HEK293 (cell line): ENCODE measurements around the gene PSMB11.

Source experiments
- YY2 ChIP-seq: fragments of 450-650 bp; formaldehyde crosslinking; IDR thresholded peaks from 2 replicates; pipeline ENCODE4 v1.5.1; 2016; ENCODE audit warnings: missing biosample characterization, missing genetic modification characterization
- TF ChIP-seq, protein P1 (sequence below): fragments of 450-650 bp; formaldehyde crosslinking; IDR thresholded peaks from 2 replicates; pipeline ENCODE4 v1.5.1; 2016; ENCODE audit warnings: missing biosample characterization, missing genetic modification characterization
- TF ChIP-seq, protein P2 (sequence below): fragments of 450-650 bp; formaldehyde crosslinking; IDR thresholded peaks from 2 replicates; pipeline ENCODE4 v1.5.1; 2016; ENCODE audit warnings: missing biosample characterization, missing genetic modification characterization
- TF ChIP-seq, protein P3 (sequence below): fragments of 450-650 bp; formaldehyde crosslinking; IDR thresholded peaks from 2 replicates; pipeline ENCODE4 v1.5.1; 2017; ENCODE audit warnings: missing biosample characterization, missing genetic modification characterization
- TF ChIP-seq, protein P4 (sequence below): fragments of 450-650 bp; formaldehyde crosslinking; optimal IDR thresholded peaks from 2 replicates; pipeline ENCODE3; 2016; ENCODE audit warnings: missing biosample characterization, mild to moderate bottlenecking, missing genetic modification characterization
- TF ChIP-seq, protein P5 (sequence below): fragments of 450-650 bp; formaldehyde crosslinking; conservative IDR thresholded peaks from 2 replicates; pipeline ENCODE4 v1.5.1; 2016; ENCODE audit warnings: low read depth, missing biosample characterization, missing genetic modification characterization

DNA sequence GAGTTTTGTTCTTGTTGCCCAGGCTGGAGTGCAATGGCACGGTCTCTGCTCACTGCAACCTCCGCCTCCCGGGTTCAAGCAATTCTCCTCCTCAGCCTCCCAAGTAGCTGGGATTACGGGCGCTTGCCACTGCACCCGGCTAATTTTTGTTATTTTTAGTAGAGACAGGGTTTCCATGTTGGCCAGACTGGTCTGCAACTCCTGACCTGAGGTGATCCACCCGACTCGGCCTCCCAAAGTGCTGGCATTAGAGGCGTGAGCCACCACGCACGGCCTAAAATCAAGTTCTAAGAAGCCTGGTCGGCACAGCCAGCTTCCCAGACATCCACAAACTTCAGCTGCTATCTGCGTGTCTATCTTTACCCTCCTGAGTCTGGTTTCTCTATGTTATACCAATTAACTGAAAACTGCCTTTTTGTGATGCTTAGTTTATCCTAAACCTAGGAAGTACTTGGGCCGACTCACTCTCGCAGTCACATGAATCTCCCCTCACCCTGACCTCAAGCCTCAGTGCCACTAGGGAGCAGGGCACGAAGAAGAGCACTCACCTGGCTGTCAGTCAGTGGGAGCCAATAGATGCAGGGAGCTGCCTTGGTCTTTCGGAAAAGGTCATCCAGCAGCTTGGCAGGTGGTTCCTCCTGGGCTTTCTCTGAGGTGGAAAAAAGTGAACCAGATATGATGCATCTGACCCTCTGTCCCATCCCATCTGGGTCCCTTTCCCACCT is 18.7 kb downstream of the PSMB11 start:
- TF ChIP-seq, protein P1, sequence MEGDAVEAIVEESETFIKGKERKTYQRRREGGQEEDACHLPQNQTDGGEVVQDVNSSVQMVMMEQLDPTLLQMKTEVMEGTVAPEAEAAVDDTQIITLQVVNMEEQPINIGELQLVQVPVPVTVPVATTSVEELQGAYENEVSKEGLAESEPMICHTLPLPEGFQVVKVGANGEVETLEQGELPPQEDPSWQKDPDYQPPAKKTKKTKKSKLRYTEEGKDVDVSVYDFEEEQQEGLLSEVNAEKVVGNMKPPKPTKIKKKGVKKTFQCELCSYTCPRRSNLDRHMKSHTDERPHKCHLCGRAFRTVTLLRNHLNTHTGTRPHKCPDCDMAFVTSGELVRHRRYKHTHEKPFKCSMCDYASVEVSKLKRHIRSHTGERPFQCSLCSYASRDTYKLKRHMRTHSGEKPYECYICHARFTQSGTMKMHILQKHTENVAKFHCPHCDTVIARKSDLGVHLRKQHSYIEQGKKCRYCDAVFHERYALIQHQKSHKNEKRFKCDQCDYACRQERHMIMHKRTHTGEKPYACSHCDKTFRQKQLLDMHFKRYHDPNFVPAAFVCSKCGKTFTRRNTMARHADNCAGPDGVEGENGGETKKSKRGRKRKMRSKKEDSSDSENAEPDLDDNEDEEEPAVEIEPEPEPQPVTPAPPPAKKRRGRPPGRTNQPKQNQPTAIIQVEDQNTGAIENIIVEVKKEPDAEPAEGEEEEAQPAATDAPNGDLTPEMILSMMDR (tag by site-specific recombination), result no peak
- TF ChIP-seq, protein P2, sequence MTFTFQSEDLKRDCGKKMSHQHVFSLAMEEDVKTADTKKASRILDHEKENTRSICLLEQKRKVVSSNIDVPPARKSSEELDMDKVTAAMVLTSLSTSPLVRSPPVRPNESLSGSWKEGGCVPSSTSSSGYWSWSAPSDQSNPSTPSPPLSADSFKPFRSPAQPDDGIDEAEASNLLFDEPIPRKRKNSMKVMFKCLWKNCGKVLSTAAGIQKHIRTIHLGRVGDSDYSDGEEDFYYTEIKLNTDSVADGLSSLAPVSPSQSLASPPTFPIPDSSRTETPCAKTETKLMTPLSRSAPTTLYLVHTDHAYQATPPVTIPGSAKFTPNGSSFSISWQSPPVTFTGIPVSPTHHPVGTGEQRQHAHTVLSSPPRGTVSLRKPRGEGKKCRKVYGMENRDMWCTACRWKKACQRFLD (tag by site-specific recombination), result no peak
- no peak for TF ChIP-seq YY2 (tag by site-specific recombination)
- TF ChIP-seq, protein P3, sequence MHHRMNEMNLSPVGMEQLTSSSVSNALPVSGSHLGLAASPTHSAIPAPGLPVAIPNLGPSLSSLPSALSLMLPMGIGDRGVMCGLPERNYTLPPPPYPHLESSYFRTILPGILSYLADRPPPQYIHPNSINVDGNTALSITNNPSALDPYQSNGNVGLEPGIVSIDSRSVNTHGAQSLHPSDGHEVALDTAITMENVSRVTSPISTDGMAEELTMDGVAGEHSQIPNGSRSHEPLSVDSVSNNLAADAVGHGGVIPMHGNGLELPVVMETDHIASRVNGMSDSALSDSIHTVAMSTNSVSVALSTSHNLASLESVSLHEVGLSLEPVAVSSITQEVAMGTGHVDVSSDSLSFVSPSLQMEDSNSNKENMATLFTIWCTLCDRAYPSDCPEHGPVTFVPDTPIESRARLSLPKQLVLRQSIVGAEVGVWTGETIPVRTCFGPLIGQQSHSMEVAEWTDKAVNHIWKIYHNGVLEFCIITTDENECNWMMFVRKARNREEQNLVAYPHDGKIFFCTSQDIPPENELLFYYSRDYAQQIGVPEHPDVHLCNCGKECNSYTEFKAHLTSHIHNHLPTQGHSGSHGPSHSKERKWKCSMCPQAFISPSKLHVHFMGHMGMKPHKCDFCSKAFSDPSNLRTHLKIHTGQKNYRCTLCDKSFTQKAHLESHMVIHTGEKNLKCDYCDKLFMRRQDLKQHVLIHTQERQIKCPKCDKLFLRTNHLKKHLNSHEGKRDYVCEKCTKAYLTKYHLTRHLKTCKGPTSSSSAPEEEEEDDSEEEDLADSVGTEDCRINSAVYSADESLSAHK (tag by site-specific recombination), result no peak
- TF ChIP-seq, protein P4, sequence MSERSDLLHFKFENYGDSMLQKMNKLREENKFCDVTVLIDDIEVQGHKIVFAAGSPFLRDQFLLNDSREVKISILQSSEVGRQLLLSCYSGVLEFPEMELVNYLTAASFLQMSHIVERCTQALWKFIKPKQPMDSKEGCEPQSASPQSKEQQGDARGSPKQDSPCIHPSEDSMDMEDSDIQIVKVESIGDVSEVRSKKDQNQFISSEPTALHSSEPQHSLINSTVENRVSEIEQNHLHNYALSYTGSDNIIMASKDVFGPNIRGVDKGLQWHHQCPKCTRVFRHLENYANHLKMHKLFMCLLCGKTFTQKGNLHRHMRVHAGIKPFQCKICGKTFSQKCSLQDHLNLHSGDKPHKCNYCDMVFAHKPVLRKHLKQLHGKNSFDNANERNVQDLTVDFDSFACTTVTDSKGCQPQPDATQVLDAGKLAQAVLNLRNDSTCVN, result no peak
- TF ChIP-seq, protein P5, sequence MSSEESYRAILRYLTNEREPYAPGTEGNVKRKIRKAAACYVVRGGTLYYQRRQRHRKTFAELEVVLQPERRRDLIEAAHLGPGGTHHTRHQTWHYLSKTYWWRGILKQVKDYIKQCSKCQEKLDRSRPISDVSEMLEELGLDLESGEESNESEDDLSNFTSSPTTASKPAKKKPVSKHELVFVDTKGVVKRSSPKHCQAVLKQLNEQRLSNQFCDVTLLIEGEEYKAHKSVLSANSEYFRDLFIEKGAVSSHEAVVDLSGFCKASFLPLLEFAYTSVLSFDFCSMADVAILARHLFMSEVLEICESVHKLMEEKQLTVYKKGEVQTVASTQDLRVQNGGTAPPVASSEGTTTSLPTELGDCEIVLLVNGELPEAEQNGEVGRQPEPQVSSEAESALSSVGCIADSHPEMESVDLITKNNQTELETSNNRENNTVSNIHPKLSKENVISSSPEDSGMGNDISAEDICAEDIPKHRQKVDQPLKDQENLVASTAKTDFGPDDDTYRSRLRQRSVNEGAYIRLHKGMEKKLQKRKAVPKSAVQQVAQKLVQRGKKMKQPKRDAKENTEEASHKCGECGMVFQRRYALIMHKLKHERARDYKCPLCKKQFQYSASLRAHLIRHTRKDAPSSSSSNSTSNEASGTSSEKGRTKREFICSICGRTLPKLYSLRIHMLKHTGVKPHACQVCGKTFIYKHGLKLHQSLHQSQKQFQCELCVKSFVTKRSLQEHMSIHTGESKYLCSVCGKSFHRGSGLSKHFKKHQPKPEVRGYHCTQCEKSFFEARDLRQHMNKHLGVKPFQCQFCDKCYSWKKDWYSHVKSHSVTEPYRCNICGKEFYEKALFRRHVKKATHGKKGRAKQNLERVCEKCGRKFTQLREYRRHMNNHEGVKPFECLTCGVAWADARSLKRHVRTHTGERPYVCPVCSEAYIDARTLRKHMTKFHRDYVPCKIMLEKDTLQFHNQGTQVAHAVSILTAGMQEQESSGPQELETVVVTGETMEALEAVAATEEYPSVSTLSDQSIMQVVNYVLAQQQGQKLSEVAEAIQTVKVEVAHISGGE (tag by site-specific recombination), result no peak
